RWPE2 (cell line): ENCODE measurements around the gene ARMH1.

ENCODE experiments used
- ATAC-seq: fragments of 200-7000 bp; cut with Tn5 transposase; 3 replicates; pipeline ENCODE4 v1.9.1; 2021; ENCODE audit warnings: low read depth
- DNase-seq: peaks from one replicate; pipeline ENCODE4 v3.0.0-alpha.2; 2020; ENCODE audit warnings: low spot score
- H3K27ac ChIP-seq: fragments of 450-650 bp; 2 replicates; pipeline ENCODE4 v1.5.1; 2017; ENCODE audit warnings: mild to moderate bottlenecking; ENCODE audit not compliant: poor library complexity, severe bottlenecking
- H3K27me3 ChIP-seq: fragments of 250-450 bp; sonication (Bioruptor Pico); 2 replicates; pipeline ENCODE4 v1.5.1; 2021; ENCODE audit warnings: mild to moderate bottlenecking, moderate library complexity; ENCODE audit not compliant: insufficient read depth, poor library complexity, severe bottlenecking
- H3K36me3 ChIP-seq: fragments of 250-450 bp; sonication (Bioruptor Pico); 2 replicates; pipeline ENCODE4 v1.5.1; 2020; ENCODE audit warnings: low read depth, mild to moderate bottlenecking, moderate library complexity
- H3K4me1 ChIP-seq: fragments of 250-450 bp; sonication (Bioruptor Pico); 2 replicates; pipeline ENCODE4 v1.5.1; 2021; ENCODE audit warnings: mild to moderate bottlenecking, moderate library complexity; ENCODE audit not compliant: insufficient read depth, poor library complexity, severe bottlenecking
- H3K4me3 ChIP-seq: fragments of 250-450 bp; sonication (Bioruptor Pico); 2 replicates; pipeline ENCODE4 v1.5.1; 2021; ENCODE audit warnings: mild to moderate bottlenecking, moderate library complexity; ENCODE audit not compliant: severe bottlenecking
- H3K9me3 ChIP-seq: fragments of 250-450 bp; sonication (Bioruptor Pico); 2 replicates; pipeline ENCODE4 v1.5.1; 2021; ENCODE audit warnings: mild to moderate bottlenecking, moderate library complexity; ENCODE audit not compliant: severe bottlenecking
- TF ChIP-seq, protein P1 (sequence below): fragments of 450-650 bp; IDR thresholded peaks from one replicate; pipeline ENCODE4 v1.5.1; 2017; ENCODE audit warnings: mild to moderate bottlenecking, moderate library complexity; ENCODE audit not compliant: poor library complexity, severe bottlenecking

The ARMH1 gene

DNA sequence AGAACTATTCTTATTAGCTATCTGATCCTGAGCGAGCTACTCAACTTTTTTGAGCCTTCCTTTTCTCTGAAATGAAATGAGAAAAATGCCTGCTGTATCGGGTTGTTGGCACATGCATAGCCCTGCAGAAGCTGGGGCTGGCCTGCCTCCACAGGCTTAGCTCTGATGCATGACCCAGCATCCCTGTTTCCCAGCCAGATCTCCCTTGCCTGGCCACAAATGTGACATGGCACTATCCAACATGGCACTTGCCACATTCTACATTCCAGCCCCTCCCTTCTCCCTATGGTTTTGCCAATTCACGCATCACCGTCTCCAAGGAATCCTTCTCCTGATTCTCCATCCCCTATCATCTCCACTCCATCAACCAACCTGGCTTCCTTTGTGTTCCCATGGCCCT lies 42.6 kb downstream of the ARMH1 start:
- Histone ChIP-seq H3K4me1 (peaks cover 2% of the 10 kb centered on the region), H3K36me3 (no peaks in the 10 kb centered on the region)

DNA sequence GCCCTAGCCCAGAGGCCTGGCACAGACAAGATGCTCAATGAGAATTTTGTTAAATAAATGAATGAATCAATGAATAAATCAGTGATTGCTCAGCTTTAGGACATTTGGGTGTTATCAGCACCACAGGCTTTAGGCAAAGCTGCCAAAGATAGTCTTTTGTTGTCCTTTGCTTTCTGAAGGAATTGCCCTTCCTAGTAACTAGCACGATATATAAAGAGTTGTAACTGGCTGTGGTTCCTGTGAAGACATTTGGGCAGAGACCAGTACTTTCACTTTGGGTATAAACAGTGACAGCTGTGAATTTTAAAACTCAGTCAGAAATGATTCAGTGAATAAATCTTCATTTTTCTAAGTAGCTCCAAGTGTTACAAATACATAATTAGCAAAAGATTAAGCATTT lies 43.1 kb downstream of the ARMH1 start:
- TF ChIP-seq, protein P1, sequence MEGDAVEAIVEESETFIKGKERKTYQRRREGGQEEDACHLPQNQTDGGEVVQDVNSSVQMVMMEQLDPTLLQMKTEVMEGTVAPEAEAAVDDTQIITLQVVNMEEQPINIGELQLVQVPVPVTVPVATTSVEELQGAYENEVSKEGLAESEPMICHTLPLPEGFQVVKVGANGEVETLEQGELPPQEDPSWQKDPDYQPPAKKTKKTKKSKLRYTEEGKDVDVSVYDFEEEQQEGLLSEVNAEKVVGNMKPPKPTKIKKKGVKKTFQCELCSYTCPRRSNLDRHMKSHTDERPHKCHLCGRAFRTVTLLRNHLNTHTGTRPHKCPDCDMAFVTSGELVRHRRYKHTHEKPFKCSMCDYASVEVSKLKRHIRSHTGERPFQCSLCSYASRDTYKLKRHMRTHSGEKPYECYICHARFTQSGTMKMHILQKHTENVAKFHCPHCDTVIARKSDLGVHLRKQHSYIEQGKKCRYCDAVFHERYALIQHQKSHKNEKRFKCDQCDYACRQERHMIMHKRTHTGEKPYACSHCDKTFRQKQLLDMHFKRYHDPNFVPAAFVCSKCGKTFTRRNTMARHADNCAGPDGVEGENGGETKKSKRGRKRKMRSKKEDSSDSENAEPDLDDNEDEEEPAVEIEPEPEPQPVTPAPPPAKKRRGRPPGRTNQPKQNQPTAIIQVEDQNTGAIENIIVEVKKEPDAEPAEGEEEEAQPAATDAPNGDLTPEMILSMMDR: no peak
- H3K27ac ChIP-seq: no peak overlapping the region

More for the DNA sequence above, 42.6 kb downstream of the ARMH1 start:
- no peak for ATAC-seq
- TF ChIP-seq, protein P1: no peak
- DNase-seq: no peak
- H3K27ac ChIP-seq: no peak overlapping the region
- no peaks in the 10 kb centered on the region for H3K27me3 ChIP-seq
- no peak overlapping the region for H3K4me3 ChIP-seq
- no peaks in the 10 kb centered on the region for H3K9me3 ChIP-seq

DNA sequence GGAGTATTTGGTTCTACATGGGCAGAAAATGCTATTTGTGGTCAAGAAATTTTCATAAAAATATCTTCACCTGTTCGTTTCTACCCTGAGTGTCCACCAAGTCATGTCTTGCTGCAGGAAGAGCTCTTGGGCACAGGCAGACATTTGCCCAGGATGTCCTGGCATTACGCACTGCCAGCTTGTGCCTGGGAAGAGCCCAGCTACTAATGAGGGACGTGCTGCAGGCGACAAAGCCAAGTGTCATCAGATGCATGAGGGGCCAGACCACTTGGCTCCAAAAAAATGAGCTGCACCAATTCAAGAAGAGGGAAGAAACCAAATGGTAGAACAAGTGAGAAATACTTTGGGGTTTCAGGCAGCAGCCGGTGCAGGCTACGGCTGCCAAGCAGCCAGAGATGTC lies 43.6 kb downstream of the ARMH1 start:
- no peak overlapping the region for H3K27ac ChIP-seq
- no peaks in the 10 kb centered on the region for H3K9me3 ChIP-seq
- H3K27me3 ChIP-seq: no peaks in the 10 kb centered on the region
- no peaks in the 10 kb centered on the region for H3K36me3 ChIP-seq
- no peak overlapping the region for H3K4me3 ChIP-seq
- H3K4me1 ChIP-seq: peaks cover 2% of the 10 kb centered on the region
- DNase-seq (no peak), ATAC-seq (no peak)
- TF ChIP-seq, protein P1: no peak

More for the DNA sequence above, 43.1 kb downstream of the ARMH1 start:
- H3K9me3 ChIP-seq: no peaks in the 10 kb centered on the region
- H3K36me3 ChIP-seq: no peaks in the 10 kb centered on the region
- peaks cover 2% of the 10 kb centered on the region for H3K4me1 ChIP-seq
- no peak for ATAC-seq
- DNase-seq: no peak
- no peaks in the 10 kb centered on the region for H3K27me3 ChIP-seq
- no peak overlapping the region for H3K4me3 ChIP-seq

DNA sequence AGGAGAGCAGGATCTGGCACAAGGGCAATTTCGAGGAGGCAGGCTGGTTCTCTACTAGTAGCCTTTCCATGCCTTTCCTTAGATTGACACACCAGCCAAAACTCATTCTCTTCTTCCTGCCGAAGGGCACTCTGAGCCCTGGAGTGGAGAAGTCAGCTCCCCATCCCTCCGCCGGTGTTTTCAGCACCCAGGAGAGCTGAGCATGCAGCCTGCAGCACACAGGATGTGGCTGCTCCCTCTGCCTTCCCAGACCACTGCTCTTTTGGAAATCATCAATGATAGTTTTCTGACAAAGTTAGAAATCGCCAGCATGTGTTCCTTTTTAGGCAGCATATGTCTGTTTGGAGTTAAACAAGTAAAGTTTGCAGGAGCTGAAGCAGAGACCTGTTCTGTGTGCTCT lies 44.8 kb downstream of the ARMH1 start:
- Histone ChIP-seq H3K4me1 (peaks cover 2% of the 10 kb centered on the region), H3K27me3 (no peaks in the 10 kb centered on the region), H3K27ac (no peak overlapping the region), H3K9me3 (no peaks in the 10 kb centered on the region), H3K4me3 (no peak overlapping the region), H3K36me3 (no peaks in the 10 kb centered on the region)
- no peak for ATAC-seq
- DNase-seq: no peak
- TF ChIP-seq, protein P1: no peak

DNA sequence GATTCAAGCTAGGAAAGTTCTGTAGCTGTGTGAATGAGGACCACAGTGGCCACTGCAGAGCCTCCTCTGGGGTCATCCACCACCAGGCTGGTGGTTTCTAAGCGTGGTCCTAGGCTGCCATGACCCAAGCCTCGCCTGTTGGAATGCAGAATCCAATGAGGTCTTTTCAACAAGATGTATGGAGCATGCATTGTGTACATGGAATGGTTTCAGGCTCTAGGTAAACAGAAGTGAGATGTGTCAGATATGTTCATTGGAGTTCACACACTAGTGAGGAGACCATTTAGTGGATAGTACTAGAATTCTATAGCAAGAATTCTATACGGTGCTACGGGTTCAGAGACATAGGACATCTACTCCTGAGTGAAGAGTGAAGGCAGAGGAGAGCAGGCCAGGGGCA lies 45.8 kb downstream of the ARMH1 start:
- Histone ChIP-seq H3K36me3 (no peaks in the 10 kb centered on the region), H3K27ac (no peak overlapping the region), H3K4me3 (no peak overlapping the region), H3K4me1 (peaks cover 2% of the 10 kb centered on the region), H3K27me3 (no peaks in the 10 kb centered on the region), H3K9me3 (no peaks in the 10 kb centered on the region)
- no peak for DNase-seq
- no peak for ATAC-seq
- TF ChIP-seq, protein P1: no peak
